T-helper 1 cell treated with Interleukin-12 subunit alpha and Interleukin-12 subunit beta and Interleukin-4 antibody, amounts not matched to agents 30 ng/mL and 1 ng/mL, for 36 hours (primary cell): Measurements from ENCODE around the gene MCCD1. TPM values are rescaled to one million over a fixed set of nuclear protein-coding genes. Genes with fewer than 3 reads are reported as not detected.
"Not testable (repeated sequence)": the region's sequence is repeated elsewhere in the genome, so short reads cannot be mapped to it uniquely, and the experiment has no call there.

ENCODE experiments used
- intact Hi-C: fragments of 100-400 bp; cut with micrococcal nuclease; formaldehyde crosslinking; loops from one replicate; pipeline ENCODE4 v1.15.1; 2024
- total RNA-seq: library from RNA; stranded (reverse); gene quantifications from 2 replicates; pipeline ENCODE4 v1.2.3, GENCODE V29; 2022

The MCCD1 gene
- total RNA-seq, 1 donor from 2014 or later, result not detected

GRCh38 chr6:31509036-31509435 lies 19.7 kb upstream of the MCCD1 start:
- intact Hi-C loops, result not testable (repeated sequence)

GRCh38 chr6:31510007-31510406 lies 18.8 kb upstream of the MCCD1 start:
- intact Hi-C loops, result no loop called here

DNA sequence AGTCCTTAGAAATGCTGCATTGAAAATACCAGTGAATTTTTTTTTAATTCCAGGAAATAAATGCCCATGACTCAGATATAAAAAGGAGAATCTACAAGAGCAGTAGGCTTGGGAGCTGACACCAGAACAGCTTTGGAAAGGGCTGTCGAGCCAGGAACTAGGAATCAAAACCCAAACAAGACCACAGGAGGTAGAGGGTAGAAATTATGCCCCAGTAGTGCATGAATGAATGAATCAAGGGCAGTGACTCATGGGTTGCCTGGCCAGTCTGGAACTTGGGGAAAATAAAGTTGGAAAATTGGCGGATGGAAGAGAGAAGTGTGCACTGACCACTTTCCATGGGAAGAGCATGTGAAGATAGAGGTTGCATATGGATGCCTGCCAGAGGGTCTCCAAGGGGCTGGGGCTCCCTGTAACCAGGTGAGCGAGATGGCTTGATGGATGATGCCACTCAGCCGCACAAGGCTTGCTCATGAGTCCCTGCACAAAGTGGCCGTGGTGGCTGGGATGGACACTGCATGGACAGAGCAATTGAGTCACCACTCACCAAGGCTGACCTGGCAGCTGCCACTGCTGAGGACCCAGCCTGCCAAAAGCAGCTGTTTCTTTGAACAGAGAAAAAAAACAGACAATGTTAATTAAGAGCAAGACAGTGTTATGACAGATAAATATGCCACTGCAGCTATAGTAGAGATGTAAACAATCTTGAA lies 15.2 kb upstream of the MCCD1 start:
- intact Hi-C loops, result no loop called here

GRCh38 chr6:31521835-31522234 lies 6.9 kb upstream of the MCCD1 start:
- intact Hi-C loops, result no loop called here

- intact Hi-C loops, result no loop called here
Measured at GRCh38 chr6:31525553-31525931, 3.2 kb upstream of the MCCD1 start.

- intact Hi-C loops, result no loop called here
Measured at GRCh38 chr6:31525932-31526591, 2.7 kb upstream of the MCCD1 start.

DNA sequence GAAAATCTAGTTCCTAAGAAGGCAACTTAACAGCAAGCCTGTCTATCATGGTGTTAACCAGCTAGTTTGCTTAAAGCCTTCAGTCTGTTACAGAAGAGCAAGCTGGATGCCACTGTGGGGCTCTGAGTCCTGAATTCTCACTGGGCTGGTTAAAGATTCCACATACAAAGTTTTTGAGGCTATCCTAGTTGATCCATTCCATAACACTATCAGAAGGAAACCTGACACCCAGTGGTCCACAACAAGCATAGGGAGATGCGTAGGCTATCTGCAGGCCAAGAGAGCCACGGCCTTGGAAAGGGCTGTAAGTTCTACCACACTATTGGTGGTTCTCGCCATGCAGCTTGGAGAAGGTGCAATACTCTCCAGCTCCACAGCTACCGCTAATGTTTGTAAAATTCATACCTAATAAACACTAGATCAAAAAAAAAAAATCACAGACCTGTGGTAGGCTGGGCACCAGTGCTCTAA lies 420 bp upstream of the MCCD1 start:
- intact Hi-C loops, result no loop called here

GRCh38 chr6:31529329-31530150 lies 778 bp downstream of the MCCD1 start:
- intact Hi-C loops, result no loop called here

DNA sequence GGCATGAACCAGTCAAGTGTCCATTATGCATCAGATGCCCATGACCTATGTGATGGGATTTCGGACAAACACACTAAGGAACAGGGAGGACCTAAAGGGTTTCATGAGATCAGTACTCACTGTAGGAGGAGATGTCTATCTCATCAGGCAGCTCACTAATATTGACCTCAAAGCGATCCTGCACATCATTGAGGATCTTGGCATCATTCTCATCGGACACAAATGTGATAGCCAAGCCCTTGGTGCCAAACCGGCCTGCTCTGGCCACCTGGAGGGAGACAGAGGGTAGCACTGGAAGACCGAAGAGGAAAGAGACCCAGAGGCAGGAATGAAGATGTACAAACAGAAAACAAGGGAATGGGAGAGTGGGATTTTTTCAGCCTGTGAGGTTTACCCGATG lies 1.9 kb downstream of the MCCD1 start:
- intact Hi-C loops, result no loop called here

GRCh38 chr6:31531162-31531561 lies 2.4 kb downstream of the MCCD1 start:
- intact Hi-C loops, result no loop called here

DNA sequence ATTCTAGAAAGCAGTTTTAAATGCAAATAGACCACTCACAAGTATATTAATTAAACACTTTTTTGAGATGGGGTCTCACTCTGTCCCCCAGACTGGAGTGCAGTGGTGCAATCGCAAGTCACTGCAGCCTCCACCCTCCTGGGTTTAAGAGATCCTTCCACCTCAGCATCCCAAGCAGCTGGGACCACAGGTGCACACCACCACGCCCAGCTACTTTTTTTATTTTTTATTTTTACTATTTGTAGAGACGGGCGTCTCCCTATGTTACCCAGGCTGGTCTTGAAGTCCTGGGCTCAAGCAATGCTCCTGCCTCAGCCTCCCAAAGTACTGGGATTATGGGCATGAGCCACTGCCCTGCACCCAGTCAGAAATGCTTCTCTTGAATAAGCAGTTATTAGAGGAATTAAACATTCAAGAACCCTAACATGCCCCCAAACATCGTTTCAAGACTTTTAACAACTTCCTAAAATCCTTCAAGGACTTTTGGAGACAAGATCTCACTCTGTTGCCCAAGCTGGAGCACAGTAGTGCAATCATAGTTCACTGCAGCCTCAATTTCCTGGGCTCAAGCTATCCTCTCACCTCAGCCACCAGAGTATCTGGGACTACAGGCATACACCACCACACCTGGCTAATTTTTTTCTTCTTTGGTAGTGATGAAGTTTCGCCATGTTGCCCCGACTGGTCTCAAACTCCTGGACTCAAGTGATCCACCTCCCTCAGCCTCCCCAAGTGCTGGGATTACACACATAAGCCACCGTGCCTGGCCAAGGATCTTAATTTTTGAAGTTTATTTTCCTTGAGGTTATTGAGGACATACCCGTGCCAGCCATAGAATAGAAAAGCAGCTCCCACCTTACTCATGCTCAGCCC lies 3.2 kb downstream of the MCCD1 start:
- intact Hi-C loops, result no loop called here

GRCh38 chr6:31532644-31533454 lies 4.1 kb downstream of the MCCD1 start:
- intact Hi-C loops, result no loop called here

GRCh38 chr6:31533455-31533841 lies 4.7 kb downstream of the MCCD1 start:
- intact Hi-C loops, result no loop called here

DNA sequence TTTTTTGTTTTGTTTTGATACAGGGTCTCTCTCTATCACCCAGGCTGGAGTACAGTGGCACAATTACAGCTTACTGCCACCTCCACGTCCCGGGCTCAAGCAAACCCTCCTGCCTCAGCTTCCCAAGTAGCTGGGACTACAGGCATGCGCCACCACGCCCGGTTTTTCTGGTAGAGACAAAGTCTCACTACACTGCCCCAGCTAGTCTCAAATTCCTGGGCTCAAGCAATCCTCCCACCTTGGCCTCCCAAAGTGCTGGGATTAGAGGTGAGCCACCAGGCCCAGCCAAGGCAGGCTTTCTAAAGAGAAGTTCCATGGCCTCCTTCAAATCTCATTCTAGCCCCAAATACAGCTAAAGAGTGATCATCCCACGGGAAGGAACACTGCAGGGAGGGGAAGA lies 5.2 kb downstream of the MCCD1 start:
- intact Hi-C loops, result no loop called here

DNA sequence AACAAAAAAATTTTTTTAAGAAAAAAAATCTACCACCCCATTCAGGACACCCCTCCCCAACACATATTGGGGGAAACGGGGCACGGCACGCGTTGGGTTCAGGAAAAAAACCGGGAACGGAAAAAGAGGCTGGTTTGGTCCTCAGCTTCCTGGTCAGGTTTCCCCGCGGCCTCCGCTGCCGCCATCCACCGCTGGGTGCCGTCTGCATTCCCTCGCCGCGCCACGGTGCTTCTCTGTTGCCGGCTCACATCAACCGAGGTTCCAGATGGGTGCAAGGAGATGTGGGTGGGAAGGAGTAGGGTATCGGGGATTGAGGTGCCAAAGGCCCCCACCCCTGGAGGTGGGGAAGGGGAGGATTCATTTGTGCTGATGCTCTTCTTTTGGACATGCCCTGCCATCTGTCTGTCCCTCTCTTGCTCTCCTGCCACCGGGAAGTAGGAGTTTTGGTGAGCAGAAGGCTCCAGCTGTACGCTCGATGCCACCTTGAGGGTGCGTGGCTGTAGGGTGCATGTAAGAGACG lies 5.8 kb downstream of the MCCD1 start:
- intact Hi-C loops, result no loop called here

GRCh38 chr6:31535538-31536324 lies 7.0 kb downstream of the MCCD1 start:
- intact Hi-C loops, result no loop called here

GRCh38 chr6:31538805-31539400 lies 10.1 kb downstream of the MCCD1 start:
- intact Hi-C loops, result no loop called here

GRCh38 chr6:31540640-31541039 lies 11.9 kb downstream of the MCCD1 start:
- intact Hi-C loops, result loop anchor here (1.0 to 5.0 kb wide), 7 partner anchors 46 to 1297 kb away; partner anchors contain the start of genes EHMT2, MDC1, PRRC2A and TAP2
